Measurements from ENCODE around the gene IFNA10.

DNA sequence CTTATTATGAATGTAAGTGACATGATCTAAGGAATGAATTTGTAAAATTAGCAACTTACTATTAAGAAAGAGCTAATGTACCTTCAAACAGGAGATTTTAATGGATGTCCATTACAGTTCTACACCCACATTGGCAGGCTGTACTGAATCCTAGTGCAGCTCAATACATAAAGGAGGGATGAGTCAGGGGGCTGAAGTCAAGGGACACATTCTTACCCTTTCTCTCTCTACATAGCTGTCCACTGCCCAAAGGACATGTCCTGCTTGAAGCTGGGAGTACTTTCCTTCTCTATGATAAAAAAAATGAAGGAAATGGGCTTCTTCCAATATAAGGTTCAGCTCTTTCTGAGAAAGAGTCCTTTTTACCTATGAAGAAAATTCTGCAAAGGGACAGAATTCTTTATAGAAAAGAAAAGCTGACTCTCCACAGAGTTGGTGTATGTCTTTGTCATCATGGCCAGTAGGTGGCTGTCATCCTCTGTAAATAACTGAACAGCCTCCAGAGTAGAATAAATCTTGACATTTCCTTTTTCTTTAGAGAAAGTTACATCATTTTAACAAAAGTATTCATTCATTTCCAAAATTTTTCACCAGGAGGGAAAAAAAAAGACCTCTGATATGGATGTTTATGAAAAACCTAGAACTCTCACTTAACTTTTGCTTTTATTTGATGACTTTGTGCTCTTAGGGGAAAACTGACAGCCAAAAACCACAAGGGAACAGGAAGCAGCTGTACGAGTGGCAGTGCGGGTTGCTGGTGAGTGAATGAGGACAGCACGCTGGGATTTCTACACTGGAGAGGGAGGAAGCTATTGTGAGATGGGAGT, 46.0 kb upstream of the IFNA10 start:
- TF ChIP-seq, protein P1, sequence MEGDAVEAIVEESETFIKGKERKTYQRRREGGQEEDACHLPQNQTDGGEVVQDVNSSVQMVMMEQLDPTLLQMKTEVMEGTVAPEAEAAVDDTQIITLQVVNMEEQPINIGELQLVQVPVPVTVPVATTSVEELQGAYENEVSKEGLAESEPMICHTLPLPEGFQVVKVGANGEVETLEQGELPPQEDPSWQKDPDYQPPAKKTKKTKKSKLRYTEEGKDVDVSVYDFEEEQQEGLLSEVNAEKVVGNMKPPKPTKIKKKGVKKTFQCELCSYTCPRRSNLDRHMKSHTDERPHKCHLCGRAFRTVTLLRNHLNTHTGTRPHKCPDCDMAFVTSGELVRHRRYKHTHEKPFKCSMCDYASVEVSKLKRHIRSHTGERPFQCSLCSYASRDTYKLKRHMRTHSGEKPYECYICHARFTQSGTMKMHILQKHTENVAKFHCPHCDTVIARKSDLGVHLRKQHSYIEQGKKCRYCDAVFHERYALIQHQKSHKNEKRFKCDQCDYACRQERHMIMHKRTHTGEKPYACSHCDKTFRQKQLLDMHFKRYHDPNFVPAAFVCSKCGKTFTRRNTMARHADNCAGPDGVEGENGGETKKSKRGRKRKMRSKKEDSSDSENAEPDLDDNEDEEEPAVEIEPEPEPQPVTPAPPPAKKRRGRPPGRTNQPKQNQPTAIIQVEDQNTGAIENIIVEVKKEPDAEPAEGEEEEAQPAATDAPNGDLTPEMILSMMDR (tag by site-specific recombination; IDR thresholded peaks at IDR 0.05) = no peak
- TF ChIP-seq ZNF138 (tag by site-specific recombination; IDR thresholded peaks at IDR 0.05; ENCODE audit: borderline replicate concordance) = no peak
- TF ChIP-seq ZNF324 (tag by site-specific recombination; IDR thresholded peaks at IDR 0.05) = no peak
- TF ChIP-seq, protein P2, sequence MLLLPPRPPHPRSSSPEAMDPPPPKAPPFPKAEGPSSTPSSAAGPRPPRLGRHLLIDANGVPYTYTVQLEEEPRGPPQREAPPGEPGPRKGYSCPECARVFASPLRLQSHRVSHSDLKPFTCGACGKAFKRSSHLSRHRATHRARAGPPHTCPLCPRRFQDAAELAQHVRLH (tag by site-specific recombination; IDR thresholded peaks at IDR 0.05) = no peak
- no peak for TF ChIP-seq ZBTB21 (tag by site-specific recombination; IDR thresholded peaks at IDR 0.05)
- no peak for TF ChIP-seq REST (tag by site-specific recombination; IDR thresholded peaks at IDR 0.05)
- no peak for TF ChIP-seq ZNF394 (tag by site-specific recombination; IDR thresholded peaks at IDR 0.05; ENCODE audit: borderline replicate concordance)
- no peak for TF ChIP-seq ZNF311 (tag by site-specific recombination; IDR thresholded peaks at IDR 0.05; ENCODE audit: borderline replicate concordance)
- TF ChIP-seq PATZ1 (tag by site-specific recombination; IDR thresholded peaks at IDR 0.05) = no peak
- no peak for TF ChIP-seq ZNF677 (tag by site-specific recombination; IDR thresholded peaks at IDR 0.05)
- TF ChIP-seq IKZF3 (tag by site-specific recombination; IDR thresholded peaks at IDR 0.05) = no peak
- TF ChIP-seq ZNF629 (tag by site-specific recombination; IDR thresholded peaks at IDR 0.05) = no peak
- TF ChIP-seq ZNF776 (tag by site-specific recombination; IDR thresholded peaks at IDR 0.05; ENCODE audit: borderline replicate concordance) = no peak
- TF ChIP-seq ZBTB44 (tag by site-specific recombination; IDR thresholded peaks at IDR 0.05) = no peak

Measured in HEK293 (cell line).